Stimulated activated CD8-positive, alpha-beta memory T cell treated with anti-CD3 and anti-CD28 coated beads, Interleukin-15, amount 100 ng/mL, for 24 hours (primary cell): ENCODE results near the gene MAP2K5.

Experiments used
- DNase-seq: peaks from one replicate; pipeline ENCODE4 v3.0.0-alpha.2; 2020; ENCODE audit warnings: low read depth

The MAP2K5 gene

GRCh38 chr15:67824976-67825880 is 282.7 kb downstream of the MAP2K5 start, which contains the start of gene SKOR1:
SKOR1 (plus strand) TSS chr15:67825509; CDS start chr15:67825603, 94 bp downstream.
- no peak for DNase-seq

DNA sequence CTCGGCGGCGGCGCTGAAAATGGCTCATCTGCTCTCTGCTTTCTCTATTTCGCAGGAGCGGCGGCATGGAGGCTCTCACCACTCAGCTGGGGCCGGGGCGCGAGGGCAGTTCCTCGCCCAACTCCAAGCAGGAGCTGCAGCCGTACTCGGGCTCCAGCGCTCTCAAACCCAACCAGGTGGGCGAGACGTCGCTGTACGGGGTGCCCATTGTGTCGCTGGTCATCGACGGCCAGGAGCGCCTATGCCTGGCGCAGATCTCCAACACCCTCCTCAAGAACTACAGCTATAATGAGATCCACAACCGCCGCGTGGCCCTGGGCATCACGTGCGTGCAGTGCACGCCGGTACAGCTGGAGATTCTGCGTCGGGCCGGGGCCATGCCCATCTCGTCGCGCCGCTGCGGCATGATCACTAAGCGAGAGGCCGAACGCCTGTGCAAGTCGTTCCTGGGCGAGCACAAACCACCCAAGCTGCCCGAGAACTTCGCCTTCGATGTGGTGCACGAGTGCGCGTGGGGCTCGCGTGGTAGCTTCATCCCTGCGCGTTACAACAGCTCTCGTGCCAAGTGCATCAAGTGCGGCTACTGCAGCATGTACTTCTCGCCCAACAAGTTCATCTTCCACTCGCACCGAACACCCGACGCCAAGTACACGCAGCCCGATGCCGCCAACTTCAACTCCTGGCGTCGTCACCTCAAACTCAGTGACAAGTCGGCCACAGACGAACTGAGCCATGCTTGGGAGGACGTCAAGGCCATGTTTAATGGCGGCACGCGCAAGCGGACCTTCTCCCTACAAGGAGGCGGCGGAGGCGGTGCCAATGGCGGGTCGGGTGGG is 283.6 kb downstream of the MAP2K5 start:
- no peak for DNase-seq

GRCh38 chr15:67826717-67827561 is 284.4 kb downstream of the MAP2K5 start:
- DNase-seq = no peak

DNA sequence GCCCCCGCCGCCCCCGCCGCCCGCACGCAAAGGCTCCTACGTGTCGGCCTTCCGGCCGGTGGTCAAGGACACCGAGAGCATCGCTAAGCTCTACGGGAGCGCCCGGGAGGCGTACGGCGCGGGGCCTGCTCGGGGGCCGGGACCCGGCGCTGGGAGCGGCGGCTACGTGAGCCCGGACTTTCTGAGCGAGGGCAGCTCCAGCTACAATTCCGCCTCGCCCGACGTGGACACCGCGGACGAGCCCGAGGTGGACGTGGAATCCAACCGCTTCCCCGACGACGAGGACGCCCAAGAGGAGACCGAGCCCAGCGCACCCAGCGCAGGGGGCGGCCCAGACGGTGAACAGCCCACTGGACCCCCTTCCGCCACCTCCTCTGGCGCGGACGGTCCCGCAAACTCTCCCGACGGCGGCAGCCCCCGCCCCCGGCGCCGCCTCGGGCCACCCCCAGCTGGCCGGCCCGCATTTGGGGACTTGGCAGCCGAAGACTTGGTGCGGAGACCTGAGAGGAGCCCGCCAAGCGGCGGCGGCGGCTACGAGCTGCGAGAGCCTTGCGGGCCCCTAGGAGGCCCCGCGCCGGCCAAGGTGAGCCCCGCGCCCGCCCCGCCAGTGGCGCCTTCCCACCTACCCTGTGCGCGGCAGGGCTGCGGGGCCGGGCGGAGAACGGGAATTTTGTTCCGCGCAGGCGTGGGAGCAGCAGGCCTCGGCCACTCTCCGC is 285.2 kb downstream of the MAP2K5 start:
- DNase-seq = no peak

DNA sequence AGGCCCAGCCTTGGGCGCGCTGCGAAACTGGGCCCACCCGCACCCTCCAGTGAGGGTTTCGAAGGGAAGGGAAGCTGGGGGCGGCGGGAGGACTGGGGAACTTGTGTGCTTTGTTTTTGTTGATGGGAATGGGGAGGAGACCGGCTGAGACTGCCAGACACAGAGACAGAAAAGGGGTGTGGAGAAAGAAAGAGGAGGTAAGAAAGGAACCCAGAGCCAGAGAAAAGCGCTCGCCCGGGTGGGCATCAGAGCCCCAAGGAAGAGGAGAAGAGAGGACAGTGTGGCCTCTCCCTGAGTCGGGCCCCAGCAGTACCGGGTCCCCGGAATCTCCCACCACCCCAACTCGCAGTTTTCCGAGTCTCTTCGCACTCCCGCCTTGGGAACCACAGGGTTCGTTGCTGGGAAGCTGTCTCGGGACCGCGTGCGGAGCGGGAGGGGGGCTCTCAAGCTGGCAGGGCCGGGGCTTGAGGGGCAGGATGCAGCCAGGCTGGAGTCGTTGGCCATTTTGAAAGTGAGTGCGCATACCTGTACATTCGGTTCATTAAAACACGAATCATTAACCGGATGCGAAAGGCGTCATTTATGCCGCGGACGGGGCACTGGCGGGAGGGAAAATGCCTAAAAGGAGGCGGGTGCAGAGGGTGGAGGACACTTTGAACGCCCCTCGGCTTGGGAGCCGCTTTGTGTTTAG is 285.9 kb downstream of the MAP2K5 start:
- no peak for DNase-seq

GRCh38 chr15:67828969-67829646 is 286.6 kb downstream of the MAP2K5 start:
- DNase-seq = no peak

GRCh38 chr15:67829647-67830504 is 287.4 kb downstream of the MAP2K5 start:
- DNase-seq = no peak

DNA sequence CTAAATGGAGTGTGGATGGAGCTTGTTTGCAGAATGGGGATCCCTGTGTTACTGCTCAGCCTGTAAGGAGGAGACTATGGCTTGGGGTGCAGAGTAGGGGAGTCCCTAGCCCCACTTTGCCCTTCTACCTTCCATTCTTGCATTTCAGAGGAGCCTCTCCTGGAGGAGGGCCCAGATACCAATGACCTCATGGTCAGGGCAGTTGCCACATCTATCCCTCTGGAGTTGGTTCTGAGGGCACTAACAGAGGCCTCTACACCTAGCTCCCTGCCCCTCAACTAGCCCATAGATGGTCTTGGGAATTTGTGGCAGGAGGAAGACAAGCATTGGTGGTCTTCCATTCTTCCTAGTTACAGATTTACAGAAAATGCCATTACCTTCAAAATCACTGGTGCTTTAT is 288.9 kb downstream of the MAP2K5 start:
- DNase-seq = no peak

GRCh38 chr15:67832031-67832551 is 289.6 kb downstream of the MAP2K5 start:
- DNase-seq = no peak

- no peak for DNase-seq
Observed at GRCh38 chr15:67832897-67833709, 290.6 kb downstream of the MAP2K5 start.

DNA sequence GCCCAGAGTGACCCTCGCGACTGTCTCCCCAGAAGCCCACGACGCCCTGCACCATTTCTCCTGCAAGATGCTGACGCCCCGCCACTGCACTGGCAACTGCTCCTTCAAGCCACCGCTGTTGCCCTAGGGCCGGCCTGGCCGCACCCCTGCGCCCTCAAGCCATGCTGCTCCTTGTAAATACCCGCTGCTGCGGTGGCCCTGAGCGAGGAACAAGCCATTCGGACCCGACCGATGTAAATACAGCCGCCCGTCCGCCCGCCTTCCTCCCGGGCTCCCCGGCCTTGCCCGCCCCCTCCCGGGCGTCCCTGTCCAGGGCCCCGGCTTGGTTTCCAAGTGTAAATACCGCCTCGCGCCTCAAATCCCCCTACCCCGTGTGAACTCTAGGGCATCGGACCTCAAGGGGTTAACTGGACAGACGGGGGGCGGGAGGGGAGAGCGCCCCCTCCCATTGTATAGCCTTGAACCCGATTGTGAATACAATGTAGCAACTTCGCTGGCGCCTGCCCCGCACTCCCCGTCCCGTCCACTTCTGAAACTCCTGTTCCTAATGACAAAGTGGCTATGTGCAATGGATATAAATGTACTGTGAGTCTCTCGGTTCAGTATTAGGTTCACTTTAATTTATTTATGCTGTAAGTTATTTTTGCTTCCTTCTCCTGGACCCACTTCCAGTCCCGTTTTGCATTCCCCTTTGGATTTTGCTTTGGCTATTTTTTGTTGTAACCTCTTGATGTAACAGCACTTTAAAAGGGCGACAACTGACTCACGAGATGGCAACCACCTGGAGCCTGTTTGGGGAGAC is 291.4 kb downstream of the MAP2K5 start:
- no peak for DNase-seq

- no peak for DNase-seq
Observed at GRCh38 chr15:67834581-67835296, 292.2 kb downstream of the MAP2K5 start.

DNA sequence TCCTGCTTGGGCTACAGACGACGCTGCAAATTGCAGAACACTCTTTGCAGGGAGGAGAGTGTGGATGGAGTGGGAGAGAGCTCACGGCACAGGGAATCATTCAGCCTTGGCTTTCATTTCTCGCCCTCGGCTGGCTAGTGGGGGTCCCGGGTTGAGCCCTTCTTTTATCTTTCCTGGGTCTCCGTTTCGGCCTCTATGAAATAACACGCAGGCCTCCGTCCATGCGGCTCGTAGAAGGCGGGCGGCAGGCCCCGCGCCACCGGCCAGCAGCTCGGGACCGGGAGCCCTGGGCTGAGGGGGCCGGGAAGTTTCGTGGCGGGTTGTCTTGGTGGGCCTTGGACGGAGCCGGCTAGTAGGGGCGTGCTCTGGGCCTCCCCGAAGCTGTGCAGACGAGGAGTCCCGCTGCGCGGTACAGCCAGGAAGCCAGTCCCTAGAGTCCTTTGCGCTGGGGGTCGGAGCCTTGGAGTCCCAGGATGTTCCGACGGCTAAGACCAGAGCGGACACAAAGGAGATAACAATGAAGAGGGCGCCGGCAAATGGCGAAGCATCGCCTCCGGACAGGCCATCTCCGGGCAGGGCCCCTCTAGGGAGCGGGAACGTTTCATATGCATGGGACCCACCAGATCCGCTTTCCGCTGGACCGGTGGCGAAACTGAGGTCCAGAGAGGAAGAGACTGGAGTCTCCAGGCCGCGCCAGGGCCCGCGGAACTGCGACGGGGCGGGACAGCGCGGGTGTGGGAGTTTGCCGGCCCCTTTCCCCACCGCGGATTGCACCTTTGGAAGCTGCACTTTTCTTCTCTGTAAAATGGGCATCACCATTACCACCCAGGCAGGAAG is 293.0 kb downstream of the MAP2K5 start:
- no peak for DNase-seq

DNA sequence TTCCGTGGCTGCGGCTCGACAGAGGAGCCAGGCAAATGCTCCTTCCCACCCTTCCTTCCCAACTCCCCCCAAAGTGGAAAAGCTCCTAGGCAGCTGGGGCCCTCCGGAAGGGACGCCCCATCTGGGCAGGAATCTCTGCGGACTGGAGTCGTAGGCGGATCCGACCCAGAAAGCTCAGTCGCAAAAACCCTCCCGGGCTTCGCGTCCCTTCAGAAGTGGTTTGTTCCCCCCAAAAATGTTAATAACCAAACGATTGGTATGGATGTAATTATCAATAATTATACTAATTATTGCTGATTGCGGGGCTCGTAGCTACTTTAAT is 293.6 kb downstream of the MAP2K5 start:
- no peak for DNase-seq

- DNase-seq = no peak
Observed at GRCh38 chr15:67836477-67836876, 294.0 kb downstream of the MAP2K5 start.

GRCh38 chr15:67836955-67837354 is 294.5 kb downstream of the MAP2K5 start:
- DNase-seq = no peak
